ENCODE data around the gene APLF. TPM values are rescaled to one million over a fixed set of nuclear protein-coding genes. Genes with fewer than 3 reads are reported as not detected.

APLF gene
- total and polyA plus RNA-seq, 2 experiments from 2014 or later = 3.0 to 3.7 TPM

- Mint-ChIP-seq H3K27ac (no peak overlapping the region), H3K9me3 (no peaks in the 10 kb centered on the region), H3K4me1 (no peaks in the 10 kb centered on the region), H3K4me3 (no peak overlapping the region), H3K36me3 (ENCODE audit: low read depth) (no peaks in the 10 kb centered on the region), H3K27me3 (ENCODE audit: insufficient read depth, low read depth, poor library complexity) (no peaks in the 10 kb centered on the region)
- Histone ChIP-seq H3K27ac (ENCODE audit: low read depth) (no peak overlapping the region), H2AFZ (no peak overlapping the region), H3K36me3 (ENCODE audit: insufficient read depth) (no peaks in the 10 kb centered on the region), H3K4me1 (ENCODE audit: insufficient read depth) (no peaks in the 10 kb centered on the region), H3K9me2 (ENCODE audit: insufficient read depth) (no peaks in the 10 kb centered on the region), H3K79me2 (replicated peaks; ENCODE audit: insufficient read depth) (no peaks in the 10 kb centered on the region), H3K4me3 (no peak overlapping the region), H3K4me2 (no peak overlapping the region), H4K20me1 (replicated peaks; ENCODE audit: insufficient read depth) (no peaks in the 10 kb centered on the region), H3F3A (replicated peaks; ENCODE audit: low read depth) (no peaks in the 10 kb centered on the region), H3K27me3 (ENCODE audit: insufficient read depth) (no peaks in the 10 kb centered on the region)
- TF ChIP-seq NANOG (IDR thresholded peaks at IDR 0.05; ENCODE audit: borderline replicate concordance) = no peak
- TF ChIP-seq STAT1 (IDR thresholded peaks at IDR 0.05; ENCODE audit: unreplicated experiment) = no peak
- TF ChIP-seq CREB1 (CRISPR knock-in tag; IDR thresholded peaks at IDR 0.05; ENCODE audit: low read depth) = no peak
- no peak for TF ChIP-seq CTCF (conservative IDR thresholded peaks at IDR 0.05; ENCODE audit: low read depth in 2 of 2)
- no peak for TF ChIP-seq EZH2phosphoT487 (IDR thresholded peaks at IDR 0.05; ENCODE audit: unreplicated experiment)
- no peak for TF ChIP-seq ETS1 (IDR thresholded peaks at IDR 0.05)
- no peak for TF ChIP-seq ZNF114 (CRISPR knock-in tag; IDR thresholded peaks at IDR 0.05)
- TF ChIP-seq ZNF462 (CRISPR knock-in tag; IDR thresholded peaks at IDR 0.05) = no peak
- no peak for TF ChIP-seq REST (IDR thresholded peaks at IDR 0.05; ENCODE audit: unreplicated experiment)
- TF ChIP-seq POLR2AphosphoS5 (IDR thresholded peaks at IDR 0.05; ENCODE audit: low read depth) = no peak
- no peak for TF ChIP-seq JUNB (IDR thresholded peaks at IDR 0.05; ENCODE audit: unreplicated experiment)
- TF ChIP-seq EZH2 (IDR thresholded peaks at IDR 0.05; ENCODE audit: low read depth, unreplicated experiment) = no peak
- TF ChIP-seq ZNF331 (CRISPR knock-in tag; IDR thresholded peaks at IDR 0.05; ENCODE audit: low read depth) = no peak
- no peak for DNase-seq (ENCODE audit: low spot score)
- no peak for ATAC-seq
These were observed 8.4 kb upstream of the APLF start for GRCh38 chr2:68458981-68459380.
